DOHH2 (cell line): ENCODE measurements around the gene HGF.

Source experiments
- CTCF ChIP-seq: fragments of 200-600 bp; sonication (generic); IDR thresholded peaks from one replicate; pipeline ENCODE4 v1.5.1; 2014; ENCODE audit warnings: antibody characterized with exemption, mild to moderate bottlenecking, low read depth, low read length; ENCODE audit not compliant: poor library complexity, severe bottlenecking
- EZH2phosphoT487 ChIP-seq: fragments of 200-600 bp; sonication (generic); IDR thresholded peaks from 2 replicates; pipeline ENCODE4 v1.6.1; 2017; ENCODE audit warnings: borderline replicate concordance, mild to moderate bottlenecking, antibody characterized with exemption, low read length, moderate library complexity, mixed read lengths

GRCh38 chr7:81752318-81752714, 17.5 kb downstream of the HGF start:
- TF ChIP-seq CTCF: no peak
- no peak for TF ChIP-seq EZH2phosphoT487
